ENCODE measurements around the gene TCEAL3.

The TCEAL3 gene, protein sequence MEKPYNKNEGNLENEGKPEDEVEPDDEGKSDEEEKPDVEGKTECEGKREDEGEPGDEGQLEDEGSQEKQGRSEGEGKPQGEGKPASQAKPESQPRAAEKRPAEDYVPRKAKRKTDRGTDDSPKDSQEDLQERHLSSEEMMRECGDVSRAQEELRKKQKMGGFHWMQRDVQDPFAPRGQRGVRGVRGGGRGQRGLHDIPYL

DNA sequence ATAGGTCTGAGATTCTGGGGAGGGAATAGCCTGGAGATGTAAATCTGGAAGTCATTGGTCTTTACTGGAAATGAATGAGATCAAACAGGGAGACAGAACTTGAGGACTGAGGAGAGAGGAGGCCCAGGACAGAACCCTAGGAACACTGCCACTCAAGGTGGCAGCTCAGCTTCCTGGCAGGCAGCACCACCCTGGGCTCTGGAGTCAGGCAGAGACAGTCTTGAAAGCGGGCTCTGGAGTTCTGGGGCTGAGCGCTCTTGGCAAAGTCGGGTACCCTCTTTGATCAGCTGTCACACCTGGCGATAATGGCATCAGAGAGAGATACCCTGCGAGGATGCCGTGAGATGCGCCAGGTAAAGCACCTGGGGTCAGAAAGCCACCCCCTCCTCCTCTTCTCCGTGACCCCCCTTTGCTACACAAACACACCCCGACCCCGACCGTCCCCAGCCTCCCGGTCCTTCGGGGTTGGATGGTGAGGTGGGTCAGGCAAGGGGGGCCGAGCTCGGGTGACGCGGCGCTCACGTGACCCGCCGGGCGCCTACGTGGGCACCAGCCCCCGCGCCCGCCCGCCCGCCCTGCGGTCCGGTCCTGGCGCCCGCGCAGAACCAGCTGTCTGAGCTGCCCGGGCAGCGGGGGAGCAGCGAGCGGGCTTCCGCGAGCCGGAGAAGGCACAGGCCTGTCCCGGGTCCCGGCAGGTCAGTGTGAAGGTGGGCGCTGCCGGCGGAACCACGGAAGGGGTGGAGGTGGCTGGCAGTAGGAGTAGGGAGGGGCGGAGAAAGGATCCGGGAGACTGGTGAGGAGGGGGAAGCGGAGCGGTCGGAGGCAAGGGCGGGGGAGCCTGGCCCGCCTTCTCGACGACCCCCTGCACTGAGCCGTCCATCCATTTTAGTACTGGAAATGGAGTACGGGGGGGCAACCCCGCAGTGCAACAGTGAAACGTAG, at the start of gene TCEAL3:
TSS of gene TCEAL3 (plus strand) at position 600 of the 942 bp plus-strand sequence. CDS start 1,102 bp downstream, outside the sequence.
- Histone ChIP-seq H3K9ac (ENCODE audit: low read depth, low read length) (peak within 1 kb of the TSS; percentile 62), H3K36me3 (ENCODE audit: control insufficient read depth, insufficient read depth, low read length) (no peaks in the 10 kb centered on the region)

DNA sequence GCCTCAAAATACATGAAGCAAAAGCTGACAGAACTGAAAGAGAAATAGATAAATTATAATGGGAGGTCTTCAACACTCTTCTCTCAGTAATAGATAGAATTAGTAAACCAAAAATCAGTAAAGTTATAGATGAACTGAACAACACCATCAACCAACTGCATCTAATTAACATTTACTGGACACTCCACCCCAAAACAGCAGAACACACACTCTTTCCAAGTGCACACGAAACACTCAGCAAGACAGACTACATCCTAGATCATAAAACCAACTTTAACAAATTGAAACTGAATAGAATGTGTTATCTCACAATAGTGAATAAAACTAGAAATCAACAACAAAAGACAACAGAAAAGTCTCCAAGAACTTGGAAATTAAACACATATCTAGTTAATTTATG, 47.5 kb upstream of the TCEAL3 start:
- no peaks in the 10 kb centered on the region for H3K27me3 ChIP-seq (ENCODE audit: control insufficient read depth, insufficient read depth, low read length)
- no peaks in the 10 kb centered on the region for H3K4me1 ChIP-seq (ENCODE audit: control insufficient read depth, insufficient read depth, low read length)
- H3K9ac ChIP-seq (ENCODE audit: low read depth, low read length): no peak overlapping the region
- no peak overlapping the region for H3K4me3 ChIP-seq (ENCODE audit: low read depth, low read length)
- H3K9me3 ChIP-seq (ENCODE audit: control insufficient read depth, insufficient read depth, low read length): no peaks in the 10 kb centered on the region
- no peaks in the 10 kb centered on the region for H3K36me3 ChIP-seq (ENCODE audit: control insufficient read depth, insufficient read depth, low read length)

More for the DNA sequence above, at the start of gene TCEAL3:
- Histone ChIP-seq H3K4me1 (ENCODE audit: control insufficient read depth, insufficient read depth, low read length) (peaks cover 3% of the 10 kb centered on the region), H3K27me3 (ENCODE audit: control insufficient read depth, insufficient read depth, low read length) (peaks cover 8% of the 10 kb centered on the region), H3K4me3 (ENCODE audit: low read depth, low read length) (peak within 1 kb of the TSS; percentile 79), H3K9me3 (ENCODE audit: control insufficient read depth, insufficient read depth, low read length) (no peaks in the 10 kb centered on the region)

DNA sequence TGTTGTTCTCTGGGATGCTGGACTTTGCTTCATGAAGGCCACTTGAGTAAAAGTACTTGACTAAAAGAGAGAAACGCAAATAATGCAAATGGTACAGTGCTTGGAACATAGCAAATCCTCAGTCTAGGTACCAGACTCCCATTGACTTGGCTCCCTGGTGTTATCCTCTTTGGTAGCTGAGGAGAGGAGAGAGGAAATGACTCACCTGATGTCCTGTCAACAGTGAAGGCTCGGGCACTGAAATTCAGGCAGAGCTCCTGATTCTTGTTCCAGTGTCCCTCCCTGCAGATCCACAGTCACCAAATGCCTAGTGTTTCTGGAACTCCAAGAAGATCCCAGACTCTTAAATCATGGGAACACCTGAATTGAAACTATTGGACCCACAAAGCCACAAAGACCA, 45.0 kb upstream of the TCEAL3 start:
- Histone ChIP-seq H3K36me3 (ENCODE audit: control insufficient read depth, insufficient read depth, low read length) (no peaks in the 10 kb centered on the region), H3K4me3 (ENCODE audit: low read depth, low read length) (no peak overlapping the region), H3K9ac (ENCODE audit: low read depth, low read length) (no peak overlapping the region), H3K4me1 (ENCODE audit: control insufficient read depth, insufficient read depth, low read length) (no peaks in the 10 kb centered on the region), H3K9me3 (ENCODE audit: control insufficient read depth, insufficient read depth, low read length) (no peaks in the 10 kb centered on the region), H3K27me3 (ENCODE audit: control insufficient read depth, insufficient read depth, low read length) (no peaks in the 10 kb centered on the region)

DNA sequence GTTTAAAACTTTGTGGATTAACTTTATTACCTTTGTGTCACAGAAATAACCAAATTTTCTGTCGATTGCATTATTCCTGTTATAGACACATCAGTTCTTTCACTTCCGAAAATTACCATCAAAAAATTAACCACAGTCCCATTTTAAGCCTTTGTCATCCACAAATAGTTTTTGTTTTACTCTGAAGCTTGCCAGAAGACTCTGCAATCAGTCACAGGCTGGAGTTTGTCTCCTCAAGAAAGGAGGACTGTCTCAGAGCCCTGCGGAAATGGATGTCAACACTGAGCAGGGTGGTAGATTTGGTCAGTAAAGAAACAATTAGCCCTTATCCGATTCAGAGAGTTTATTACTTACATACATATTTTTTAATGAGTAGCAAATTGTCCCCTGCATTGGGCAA, 42.6 kb upstream of the TCEAL3 start:
- Histone ChIP-seq H3K36me3 (ENCODE audit: control insufficient read depth, insufficient read depth, low read length) (no peaks in the 10 kb centered on the region), H3K4me3 (ENCODE audit: low read depth, low read length) (no peak overlapping the region), H3K9me3 (ENCODE audit: control insufficient read depth, insufficient read depth, low read length) (no peaks in the 10 kb centered on the region), H3K4me1 (ENCODE audit: control insufficient read depth, insufficient read depth, low read length) (no peaks in the 10 kb centered on the region), H3K9ac (ENCODE audit: low read depth, low read length) (no peak overlapping the region), H3K27me3 (ENCODE audit: control insufficient read depth, insufficient read depth, low read length) (no peaks in the 10 kb centered on the region)

GRCh38 chrX:103565752-103566151, 42.0 kb upstream of the TCEAL3 start:
- H3K36me3 ChIP-seq (ENCODE audit: control insufficient read depth, insufficient read depth, low read length): no peaks in the 10 kb centered on the region
- H3K4me3 ChIP-seq (ENCODE audit: low read depth, low read length): no peak overlapping the region
- no peaks in the 10 kb centered on the region for H3K4me1 ChIP-seq (ENCODE audit: control insufficient read depth, insufficient read depth, low read length)
- H3K27me3 ChIP-seq (ENCODE audit: control insufficient read depth, insufficient read depth, low read length): no peaks in the 10 kb centered on the region
- H3K9me3 ChIP-seq (ENCODE audit: control insufficient read depth, insufficient read depth, low read length): no peaks in the 10 kb centered on the region
- no peak overlapping the region for H3K9ac ChIP-seq (ENCODE audit: low read depth, low read length)

GRCh38 chrX:103571121-103571520, 36.6 kb upstream of the TCEAL3 start:
- no peaks in the 10 kb centered on the region for H3K36me3 ChIP-seq (ENCODE audit: control insufficient read depth, insufficient read depth, low read length)
- no peaks in the 10 kb centered on the region for H3K4me1 ChIP-seq (ENCODE audit: control insufficient read depth, insufficient read depth, low read length)
- no peak overlapping the region for H3K9ac ChIP-seq (ENCODE audit: low read depth, low read length)
- H3K9me3 ChIP-seq (ENCODE audit: control insufficient read depth, insufficient read depth, low read length): no peaks in the 10 kb centered on the region
- H3K4me3 ChIP-seq (ENCODE audit: low read depth, low read length): no peak overlapping the region
- no peaks in the 10 kb centered on the region for H3K27me3 ChIP-seq (ENCODE audit: control insufficient read depth, insufficient read depth, low read length)

DNA sequence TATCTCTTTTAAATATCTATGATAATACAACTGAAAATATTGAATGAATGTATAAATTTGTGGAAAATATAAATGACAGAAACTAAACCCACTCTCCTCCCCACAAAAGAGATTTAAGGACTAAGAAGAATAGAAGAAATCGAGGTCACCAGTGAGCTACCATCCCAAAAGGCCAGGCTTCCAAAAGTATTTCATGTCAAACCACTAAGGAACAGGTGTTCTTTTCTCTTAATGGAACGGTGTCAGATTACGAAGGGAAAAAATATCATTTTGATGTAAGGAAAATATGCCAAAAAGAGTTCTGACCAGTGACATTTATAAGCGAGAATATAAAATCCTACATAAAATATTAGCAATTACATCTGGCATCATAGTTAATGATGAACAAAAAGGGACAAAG, 36.0 kb upstream of the TCEAL3 start:
- Histone ChIP-seq H3K36me3 (ENCODE audit: control insufficient read depth, insufficient read depth, low read length) (no peaks in the 10 kb centered on the region), H3K27me3 (ENCODE audit: control insufficient read depth, insufficient read depth, low read length) (no peaks in the 10 kb centered on the region), H3K4me3 (ENCODE audit: low read depth, low read length) (no peak overlapping the region), H3K4me1 (ENCODE audit: control insufficient read depth, insufficient read depth, low read length) (no peaks in the 10 kb centered on the region), H3K9ac (ENCODE audit: low read depth, low read length) (no peak overlapping the region), H3K9me3 (ENCODE audit: control insufficient read depth, insufficient read depth, low read length) (no peaks in the 10 kb centered on the region)

GRCh38 chrX:103573202-103573601, 34.6 kb upstream of the TCEAL3 start:
- H3K27me3 ChIP-seq (ENCODE audit: control insufficient read depth, insufficient read depth, low read length): no peaks in the 10 kb centered on the region
- no peak overlapping the region for H3K4me3 ChIP-seq (ENCODE audit: low read depth, low read length)
- H3K9ac ChIP-seq (ENCODE audit: low read depth, low read length): no peak overlapping the region
- no peaks in the 10 kb centered on the region for H3K4me1 ChIP-seq (ENCODE audit: control insufficient read depth, insufficient read depth, low read length)
- H3K36me3 ChIP-seq (ENCODE audit: control insufficient read depth, insufficient read depth, low read length): no peaks in the 10 kb centered on the region
- no peaks in the 10 kb centered on the region for H3K9me3 ChIP-seq (ENCODE audit: control insufficient read depth, insufficient read depth, low read length)

DNA sequence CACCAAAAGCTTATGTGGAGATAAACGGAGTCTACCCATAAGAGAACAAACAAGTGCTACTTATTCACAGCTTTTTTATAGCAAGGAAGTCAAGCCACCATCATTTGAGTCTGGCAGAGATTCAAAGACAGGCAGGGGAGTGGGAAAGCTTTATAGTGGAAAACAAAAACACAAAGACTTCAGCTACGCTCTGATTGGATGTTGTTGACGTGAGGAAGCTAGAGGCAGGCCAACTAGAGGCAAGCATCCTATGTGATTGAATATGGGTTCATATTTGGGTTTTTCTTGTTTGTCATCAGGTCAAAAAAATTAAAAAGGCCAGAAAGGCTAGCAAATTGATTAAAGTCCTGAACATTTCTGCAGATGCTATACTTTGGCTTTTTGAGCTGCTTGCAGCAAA, 23.2 kb upstream of the TCEAL3 start:
- Histone ChIP-seq H3K9me3 (ENCODE audit: control insufficient read depth, insufficient read depth, low read length) (no peaks in the 10 kb centered on the region), H3K36me3 (ENCODE audit: control insufficient read depth, insufficient read depth, low read length) (no peaks in the 10 kb centered on the region), H3K27me3 (ENCODE audit: control insufficient read depth, insufficient read depth, low read length) (no peaks in the 10 kb centered on the region), H3K9ac (ENCODE audit: low read depth, low read length) (no peak overlapping the region), H3K4me3 (ENCODE audit: low read depth, low read length) (peak overlapping the region; percentile 90), H3K4me1 (ENCODE audit: control insufficient read depth, insufficient read depth, low read length) (no peaks in the 10 kb centered on the region)

DNA sequence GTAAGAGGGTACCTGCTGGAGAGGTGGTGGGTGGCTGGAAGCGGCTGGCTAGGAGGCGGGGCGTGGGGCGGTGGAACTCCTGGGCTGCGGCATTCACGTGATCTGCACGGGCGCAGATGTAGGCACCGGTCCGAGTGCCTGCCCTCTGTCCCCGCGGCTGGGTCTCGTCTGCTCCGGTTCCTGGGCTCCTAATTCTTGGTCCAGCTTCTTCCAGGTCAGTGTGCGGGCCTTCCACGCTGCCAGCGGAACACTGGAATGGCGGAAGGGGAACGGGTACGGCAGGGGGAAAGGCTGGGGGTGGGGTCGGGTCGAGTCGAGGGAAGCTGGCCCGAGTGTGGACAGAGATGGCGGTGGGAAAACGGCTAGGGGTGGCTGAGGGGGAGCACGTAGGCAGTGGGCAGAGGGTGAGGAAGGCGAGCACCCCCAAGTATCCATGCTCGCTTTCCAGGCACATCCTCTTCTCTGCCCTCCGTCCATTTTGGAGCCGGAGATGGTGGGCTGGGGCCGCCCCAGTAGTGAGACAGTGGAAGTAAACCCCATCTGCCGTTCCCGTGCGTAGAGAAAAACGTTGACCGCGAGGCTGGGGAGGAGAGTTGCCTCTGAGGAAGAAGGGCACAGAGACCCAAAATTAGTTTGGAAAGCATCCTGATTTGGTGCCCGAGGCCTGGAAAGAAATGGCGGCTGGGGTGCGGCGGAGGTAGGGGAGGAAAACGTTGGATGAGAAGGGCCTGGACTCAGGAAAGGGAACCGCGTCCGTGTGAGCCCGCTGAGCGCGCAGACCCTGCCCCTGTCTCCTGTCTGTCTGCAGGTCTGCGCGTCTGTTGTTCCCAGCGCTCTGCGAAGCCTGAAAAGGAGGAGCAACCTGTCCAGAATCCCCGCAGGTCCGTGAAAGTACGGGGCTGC, 22.1 kb upstream of the TCEAL3 start, which contains the start of gene TCEAL4:
TSS of gene TCEAL4 (plus strand) at position 105 of the 903 bp plus-strand sequence. CDS start 1,161 bp downstream, outside the sequence.
- Histone ChIP-seq H3K36me3 (ENCODE audit: control insufficient read depth, insufficient read depth, low read length) (no peaks in the 10 kb centered on the region), H3K4me1 (ENCODE audit: control insufficient read depth, insufficient read depth, low read length) (no peaks in the 10 kb centered on the region), H3K27me3 (ENCODE audit: control insufficient read depth, insufficient read depth, low read length) (no peaks in the 10 kb centered on the region), H3K4me3 (ENCODE audit: low read depth, low read length) (peak within 1 kb of the TSS; percentile 90), H3K9ac (ENCODE audit: low read depth, low read length) (peak within 1 kb of the TSS; percentile 67), H3K9me3 (ENCODE audit: control insufficient read depth, insufficient read depth, low read length) (no peaks in the 10 kb centered on the region)

- no peaks in the 10 kb centered on the region for H3K9me3 ChIP-seq (ENCODE audit: control insufficient read depth, insufficient read depth, low read length)
- H3K27me3 ChIP-seq (ENCODE audit: control insufficient read depth, insufficient read depth, low read length): no peaks in the 10 kb centered on the region
- peak overlapping the region; percentile 90 for H3K4me3 ChIP-seq (ENCODE audit: low read depth, low read length)
- H3K4me1 ChIP-seq (ENCODE audit: control insufficient read depth, insufficient read depth, low read length): no peaks in the 10 kb centered on the region
- H3K9ac ChIP-seq (ENCODE audit: low read depth, low read length): peak overlapping the region; percentile 67
- no peaks in the 10 kb centered on the region for H3K36me3 ChIP-seq (ENCODE audit: control insufficient read depth, insufficient read depth, low read length)
Observed at GRCh38 chrX:103586314-103586646, 21.5 kb upstream of the TCEAL3 start.
